Ectodermal cell (in vitro differentiated cells): ENCODE results near the gene SNCG.
"Not testable (repeated sequence)": the region's sequence is repeated elsewhere in the genome, so short reads cannot be mapped to it uniquely, and the experiment has no call there.

Experiments
- H3K27ac ChIP-seq: 2 replicates; pipeline ENCODE4 v1.7.0; 2013; ENCODE audit warnings: mild to moderate bottlenecking, low read depth, low read length; ENCODE audit not compliant: insufficient read depth, poor library complexity, severe bottlenecking
- H3K27me3 ChIP-seq: 2 replicates; pipeline ENCODE4 v1.7.0; 2013; ENCODE audit warnings: mild to moderate bottlenecking, low read length; ENCODE audit not compliant: insufficient read depth, control insufficient read depth, poor library complexity, severe bottlenecking
- H3K36me3 ChIP-seq: one replicate; pipeline ENCODE4 v1.7.0; 2013; ENCODE audit warnings: low read length; ENCODE audit not compliant: control insufficient read depth, insufficient read depth
- H3K4me1 ChIP-seq: one replicate; pipeline ENCODE4 v1.7.0; 2013; ENCODE audit warnings: low read length; ENCODE audit not compliant: control insufficient read depth, insufficient read depth
- H3K4me3 ChIP-seq: 2 replicates; pipeline ENCODE4 v1.7.0; 2013; ENCODE audit warnings: low read depth, low read length, control low read depth; ENCODE audit not compliant: insufficient read depth
- H3K9me3 ChIP-seq: 2 replicates; pipeline ENCODE4 v1.7.0; 2013; ENCODE audit warnings: mild to moderate bottlenecking, low read length, moderate library complexity; ENCODE audit not compliant: control insufficient read depth
- WGBS, 2 experiments: methylation state at CpG; one replicate each; pipeline ENCODE4 v1.1.7; 2013; ENCODE audit warnings: missing lambda C conversion rate in 2 of 2; 5-methylcytosine and 5-hydroxymethylcytosine counted together

The SNCG gene

GRCh38 chr10:86944907-86945306 is 13.5 kb upstream of the SNCG start:
- Histone ChIP-seq H3K9me3 (no peaks in the 10 kb centered on the region), H3K27ac (no peak overlapping the region), H3K4me3 (no peak overlapping the region), H3K4me1 (peaks cover 4% of the 10 kb centered on the region), H3K36me3 (no peaks in the 10 kb centered on the region), H3K27me3 (no peaks in the 10 kb centered on the region)
- 95 to 96% methylated on average over 3 of the region's 3 CpGs for WGBS, 2 experiments

DNA sequence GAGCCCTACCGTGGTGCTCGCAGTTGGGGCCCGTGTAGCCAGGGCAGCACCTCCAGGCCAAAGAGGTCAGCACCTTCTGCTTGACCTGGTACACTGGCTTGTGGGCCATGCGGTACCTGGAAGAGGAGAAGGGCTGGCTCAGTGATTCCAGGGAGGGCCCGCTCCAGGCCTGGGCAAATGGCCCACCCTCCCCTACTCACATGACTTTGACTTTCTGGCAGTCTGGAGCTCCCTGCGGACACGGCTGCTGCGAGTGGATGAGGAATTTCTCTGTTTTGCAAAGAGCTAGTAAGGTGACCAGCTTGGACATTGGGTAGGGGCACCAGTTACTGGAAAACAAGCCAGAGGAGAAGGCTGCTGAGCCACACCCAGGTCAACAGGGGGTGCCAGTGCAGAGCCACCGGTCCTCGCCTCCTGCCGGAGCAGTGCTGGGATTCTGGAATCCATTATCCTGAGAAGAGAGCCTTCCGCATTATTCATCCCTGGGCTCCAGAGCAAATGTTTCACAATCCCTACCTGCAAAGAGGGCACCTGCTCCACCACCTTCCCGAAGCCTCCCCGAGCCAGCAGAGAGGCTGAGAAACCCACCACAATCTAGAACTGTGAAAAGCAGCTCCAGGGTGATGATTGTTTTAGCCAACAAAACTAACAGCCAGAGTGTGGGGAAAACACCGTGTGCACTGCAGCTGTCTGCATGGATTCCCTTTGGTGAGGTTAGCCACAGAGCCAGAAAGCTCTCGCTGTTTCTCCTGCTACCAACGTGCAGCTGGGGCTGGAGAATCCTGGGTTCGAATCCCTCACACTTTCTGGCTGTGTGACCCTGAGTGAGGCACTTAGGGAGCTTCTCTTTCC is 12.8 kb upstream of the SNCG start:
- WGBS, 2 experiments: 67 to 70% methylated on average over 18 of the region's 18 CpGs

DNA sequence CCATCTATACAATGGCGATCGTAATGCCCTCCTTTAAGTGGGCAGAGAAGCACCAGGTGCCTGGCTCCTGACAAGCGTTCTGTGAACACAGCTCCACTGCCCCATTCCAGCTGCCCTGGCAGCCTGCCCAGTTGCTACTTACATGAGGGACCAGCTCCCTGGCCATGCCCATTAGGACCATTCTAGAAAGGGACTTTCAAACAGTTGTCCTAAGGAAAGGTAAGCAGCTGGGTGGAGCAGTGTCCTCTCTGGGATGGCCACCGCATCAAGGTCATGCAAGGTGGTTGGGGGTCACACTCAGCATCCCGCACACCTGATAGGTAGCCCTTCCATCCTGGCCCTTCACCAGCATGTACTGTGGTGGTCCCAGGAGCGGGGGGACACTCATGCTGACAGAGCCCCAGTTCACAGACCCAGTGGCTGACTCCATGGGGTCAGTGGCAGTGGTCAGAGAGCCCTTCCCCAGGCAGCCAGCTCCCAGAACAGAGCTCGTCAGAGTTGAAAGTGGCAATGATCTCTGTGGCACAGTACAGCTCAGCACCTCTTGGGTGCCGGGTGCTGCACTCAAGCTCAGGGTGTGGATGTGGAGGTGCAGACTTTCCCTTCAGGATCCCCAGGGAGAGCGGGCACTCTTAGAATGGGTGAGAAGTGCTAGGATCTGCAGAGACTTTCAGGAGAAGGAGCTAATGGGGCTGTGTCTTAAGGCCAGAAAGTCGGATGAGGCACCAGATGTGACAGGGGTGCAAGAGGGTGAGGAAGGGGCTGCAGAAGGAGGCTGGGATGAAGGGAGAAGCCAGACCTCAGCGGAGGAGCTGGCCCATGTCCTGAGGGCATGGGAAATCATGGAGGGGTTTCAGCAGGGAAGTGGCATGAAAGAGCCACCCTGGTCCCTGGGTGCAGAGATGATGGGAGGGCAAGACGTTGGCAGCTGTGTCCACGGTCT is 11.9 kb upstream of the SNCG start:
- Histone ChIP-seq H3K4me3 (no peak overlapping the region), H3K27ac (no peak overlapping the region), H3K4me1 (peaks cover 4% of the 10 kb centered on the region), H3K36me3 (no peaks in the 10 kb centered on the region), H3K27me3 (no peaks in the 10 kb centered on the region), H3K9me3 (no peaks in the 10 kb centered on the region)
- WGBS, 2 experiments: 93 to 95% methylated on average over 13 of the region's 13 CpGs

More for the DNA sequence above, 12.8 kb upstream of the SNCG start:
- Histone ChIP-seq H3K27ac (no peak overlapping the region), H3K36me3 (no peaks in the 10 kb centered on the region), H3K9me3 (no peaks in the 10 kb centered on the region), H3K27me3 (no peaks in the 10 kb centered on the region), H3K4me1 (peaks cover 4% of the 10 kb centered on the region), H3K4me3 (no peak overlapping the region)

DNA sequence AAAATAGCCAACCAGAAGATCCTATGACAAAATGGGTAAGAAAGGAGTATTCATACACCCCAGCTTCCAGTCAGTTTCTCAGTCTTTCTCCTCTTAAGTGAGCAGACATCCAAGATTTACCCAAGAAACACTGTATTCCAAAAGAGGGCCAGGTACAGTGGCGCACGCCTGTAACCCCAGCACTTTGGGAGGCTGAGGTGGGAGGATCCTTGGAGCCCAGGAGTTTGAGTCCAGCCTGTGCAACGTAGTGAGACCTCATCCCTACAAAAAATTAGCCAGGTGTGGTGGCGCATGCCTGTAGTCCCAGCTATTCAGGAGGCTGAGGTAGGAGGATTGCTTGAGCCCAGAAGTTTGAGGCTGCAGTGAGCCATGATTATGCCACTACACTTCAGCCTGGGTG is 10.6 kb upstream of the SNCG start:
- H3K4me3 ChIP-seq, H3K9me3 ChIP-seq, H3K27ac ChIP-seq, H3K27me3 ChIP-seq, H3K4me1 ChIP-seq, H3K36me3 ChIP-seq: not testable (repeated sequence)
- WGBS, 2 experiments: 90 to 92% methylated on average over 4 of the region's 4 CpGs

DNA sequence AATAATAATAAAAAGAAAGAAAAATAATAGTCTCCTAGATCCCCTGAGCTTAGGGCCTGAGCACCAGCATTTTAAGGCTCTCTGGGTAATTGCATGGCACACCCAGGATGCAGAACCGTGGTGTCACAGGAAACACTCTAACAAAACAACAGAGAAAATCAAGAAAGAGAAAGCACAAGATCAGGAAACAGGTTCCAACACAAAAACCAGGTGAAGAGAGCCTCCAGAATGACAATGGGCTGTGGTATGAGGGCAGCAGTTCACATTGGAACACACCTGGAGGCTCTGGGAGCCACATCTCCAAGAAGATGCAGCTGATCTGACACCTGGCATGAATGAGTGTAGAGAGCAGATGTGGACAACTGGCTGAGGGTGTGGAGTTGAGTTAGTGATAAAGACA is 8.1 kb upstream of the SNCG start:
- WGBS, 2 experiments: 81 to 100% methylated on average over 1 of the region's 1 CpG
- Histone ChIP-seq H3K9me3 (no peaks in the 10 kb centered on the region), H3K27me3 (no peaks in the 10 kb centered on the region), H3K36me3 (no peaks in the 10 kb centered on the region), H3K4me3 (no peak overlapping the region), H3K27ac (no peak overlapping the region), H3K4me1 (peaks cover 22% of the 10 kb centered on the region)

GRCh38 chr10:86951184-86951761 is 7.1 kb upstream of the SNCG start:
- H3K4me3 ChIP-seq: no peak overlapping the region
- H3K36me3 ChIP-seq: no peaks in the 10 kb centered on the region
- peaks cover 27% of the 10 kb centered on the region for H3K4me1 ChIP-seq
- no peak overlapping the region for H3K27ac ChIP-seq
- H3K27me3 ChIP-seq: no peaks in the 10 kb centered on the region
- H3K9me3 ChIP-seq: no peaks in the 10 kb centered on the region

GRCh38 chr10:86952106-86952505 is 6.3 kb upstream of the SNCG start:
- Histone ChIP-seq H3K36me3 (no peaks in the 10 kb centered on the region), H3K27ac (no peak overlapping the region), H3K27me3 (no peaks in the 10 kb centered on the region), H3K4me1 (peaks cover 32% of the 10 kb centered on the region), H3K4me3 (no peak overlapping the region), H3K9me3 (no peaks in the 10 kb centered on the region)
- WGBS, 2 experiments: 93 to 95% methylated on average over 7 of the region's 7 CpGs

GRCh38 chr10:86952697-86953096 is 5.7 kb upstream of the SNCG start:
- WGBS, 2 experiments: 92 to 97% methylated on average over 10 of the region's 10 CpGs

GRCh38 chr10:86953747-86954680 is 4.4 kb upstream of the SNCG start:
- WGBS, 2 experiments: 42 to 48% methylated on average over 15 of the region's 15 CpGs
- H3K9me3 ChIP-seq: no peaks in the 10 kb centered on the region
- H3K4me3 ChIP-seq: no peak overlapping the region
- H3K27me3 ChIP-seq: no peaks in the 10 kb centered on the region
- H3K36me3 ChIP-seq: no peaks in the 10 kb centered on the region
- H3K27ac ChIP-seq: no peak overlapping the region
- H3K4me1 ChIP-seq: peaks cover 37% of the 10 kb centered on the region

More at GRCh38 chr10:86952697-86953096, 5.7 kb upstream of the SNCG start:
- not testable (repeated sequence) for H3K36me3 ChIP-seq, H3K27ac ChIP-seq, H3K27me3 ChIP-seq, H3K9me3 ChIP-seq, H3K4me3 ChIP-seq
- H3K4me1 ChIP-seq: peaks cover 32% of the 10 kb centered on the region
